SKM-1 (cell line): ENCODE results near the gene PKD2.

ENCODE experiments used
- DNase-seq: peaks from one replicate; lab custom pipeline; 2025; ENCODE audit not compliant: unreplicated experiment; lab: John Stamatoyannopoulos, UW

PKD2 gene

GRCh38 chr4:88007304-88008121 is at the start of gene PKD2:
PKD2 (plus strand) TSS chr4:88007635; CDS start chr4:88007734, 99 bp downstream.
- peak; percentile 84 for DNase-seq

DNA sequence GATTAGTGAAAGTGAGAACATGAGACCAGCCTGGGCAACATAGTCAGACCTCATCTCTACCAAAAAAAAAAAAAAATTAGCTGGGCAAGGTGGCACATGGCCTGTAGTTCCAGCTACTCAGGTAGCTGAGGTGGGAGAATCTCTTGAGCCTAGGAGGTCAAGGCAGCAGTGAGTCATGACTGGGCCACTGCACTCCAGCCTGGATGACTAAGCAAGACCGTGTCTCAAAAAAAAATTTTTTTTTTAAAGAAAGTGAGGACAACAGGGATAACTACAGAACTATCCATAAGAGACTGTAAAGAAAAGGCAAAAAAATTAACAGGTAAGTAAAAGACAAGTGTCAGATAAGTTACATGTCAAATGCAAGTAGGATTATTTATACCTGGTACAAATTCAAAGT is 45.4 kb upstream of the PKD2 start:
- DNase-seq, result no peak

DNA sequence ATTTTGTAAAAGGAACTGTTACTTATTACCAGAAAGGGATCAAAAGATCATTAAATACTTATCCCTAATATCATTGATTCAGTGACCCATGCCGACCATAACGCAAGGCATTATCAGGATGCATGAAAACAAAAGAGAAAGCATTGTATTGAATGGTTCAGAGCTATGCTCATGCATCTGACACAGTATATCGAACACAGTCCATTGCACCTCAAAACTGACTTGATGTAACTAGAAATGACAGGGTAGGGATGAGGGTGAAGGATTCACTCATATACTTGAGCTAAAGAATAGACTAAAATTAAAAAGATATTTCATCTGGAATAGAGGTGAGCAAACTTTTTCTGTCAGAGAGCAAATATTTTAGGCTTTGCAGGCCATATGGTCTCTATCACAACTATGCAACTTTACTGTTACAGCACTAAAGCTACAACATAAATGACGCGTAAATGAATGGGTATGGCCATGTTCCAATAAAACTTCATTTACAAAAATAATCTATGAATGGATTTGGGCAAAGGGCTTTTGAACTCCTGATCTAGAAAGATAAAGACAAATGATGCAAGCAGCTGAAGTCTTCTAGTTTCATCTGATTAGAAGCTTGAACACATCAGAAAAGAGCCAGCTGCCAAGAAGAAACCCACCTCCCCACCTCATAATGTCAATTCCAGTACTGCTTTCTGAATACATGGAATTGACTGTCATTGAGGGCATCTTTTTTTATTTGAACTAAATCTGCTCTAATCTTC is 44.9 kb upstream of the PKD2 start:
- DNase-seq, result no peak

GRCh38 chr4:87965501-87965975 is 41.9 kb upstream of the PKD2 start:
- no peak for DNase-seq

DNA sequence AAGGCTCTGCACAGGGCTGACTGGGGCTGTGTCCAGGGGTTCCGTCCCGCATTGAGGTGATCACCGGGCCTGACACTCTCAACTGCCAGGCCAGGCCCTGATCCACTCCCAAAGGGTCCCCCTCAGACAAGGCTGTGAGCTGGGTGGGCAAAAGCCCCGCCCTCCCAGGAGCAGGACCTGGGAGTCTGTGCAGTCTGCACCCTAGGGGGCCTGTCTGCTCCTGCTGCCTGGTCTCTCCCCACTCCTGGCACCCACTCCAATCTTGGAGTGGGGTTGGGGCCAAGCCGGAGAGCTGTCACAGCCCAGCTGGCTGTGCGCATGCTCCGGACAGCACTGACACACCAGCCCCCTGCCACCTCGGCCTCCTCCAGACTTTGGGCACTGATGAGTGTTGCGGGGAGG is 41.3 kb upstream of the PKD2 start:
- no peak for DNase-seq

- no peak for DNase-seq
Measured at GRCh38 chr4:87967193-87967592, 40.2 kb upstream of the PKD2 start.

- DNase-seq, result no peak
Measured at GRCh38 chr4:87970121-87970520, 37.3 kb upstream of the PKD2 start.

DNA sequence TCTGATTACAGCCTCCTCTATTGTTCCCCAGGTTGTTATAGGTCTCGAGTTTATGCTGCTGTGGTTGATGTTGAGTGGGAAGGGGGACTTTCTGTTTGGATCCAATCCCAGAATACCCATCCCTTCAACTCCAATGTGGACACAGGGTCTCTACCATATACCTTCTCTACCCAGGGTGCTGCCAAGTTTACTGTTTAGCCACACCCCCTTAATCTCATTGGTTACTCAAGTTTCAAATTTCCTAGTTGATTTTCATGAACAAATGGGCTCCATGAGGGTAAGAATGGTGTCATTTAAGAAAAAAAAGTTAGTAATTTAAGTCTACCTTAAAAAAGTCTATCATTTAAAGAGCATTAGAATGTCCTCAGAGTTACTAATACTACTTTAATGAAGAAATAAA is 35.6 kb upstream of the PKD2 start:
- DNase-seq, result no peak

GRCh38 chr4:87973283-87974169 is 33.9 kb upstream of the PKD2 start:
- peak; percentile 64 for DNase-seq

DNA sequence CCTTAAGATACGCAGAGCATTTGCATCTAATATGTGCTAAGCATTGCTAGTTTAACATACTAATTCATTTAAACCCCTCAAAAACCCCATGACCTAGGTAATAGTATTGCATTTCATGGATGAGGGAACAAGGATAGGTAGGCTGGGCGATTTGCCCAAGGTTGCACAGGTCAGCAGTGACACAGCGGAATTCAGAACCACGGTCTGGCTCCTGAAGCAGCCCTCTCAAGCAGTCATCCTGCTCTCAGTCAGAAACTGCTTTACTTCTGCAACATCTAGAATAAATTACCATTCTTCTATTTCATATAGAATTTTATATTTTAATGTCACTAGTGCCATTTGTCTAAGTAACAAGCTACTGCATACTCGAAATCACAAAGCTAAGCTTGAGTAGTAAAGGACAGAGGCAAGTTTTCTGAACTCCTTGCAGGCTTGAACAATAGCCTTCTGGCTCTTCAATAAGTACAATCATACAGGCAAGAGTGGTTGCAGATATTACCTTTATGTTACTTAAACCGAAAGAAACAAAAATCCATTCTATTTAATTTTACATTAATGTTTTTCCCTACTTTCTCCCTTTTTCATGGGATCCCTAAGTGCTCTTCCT is 32.5 kb upstream of the PKD2 start:
- DNase-seq, result no peak

GRCh38 chr4:87975466-87975865 is 32.0 kb upstream of the PKD2 start, which contains the start of gene SPP1:
SPP1 (plus strand) TSS chr4:87975714; CDS start chr4:87976896, 1,182 bp downstream.
- peak; percentile 70 for DNase-seq

GRCh38 chr4:87977521-87978278 is 29.7 kb upstream of the PKD2 start:
- no peak for DNase-seq

DNA sequence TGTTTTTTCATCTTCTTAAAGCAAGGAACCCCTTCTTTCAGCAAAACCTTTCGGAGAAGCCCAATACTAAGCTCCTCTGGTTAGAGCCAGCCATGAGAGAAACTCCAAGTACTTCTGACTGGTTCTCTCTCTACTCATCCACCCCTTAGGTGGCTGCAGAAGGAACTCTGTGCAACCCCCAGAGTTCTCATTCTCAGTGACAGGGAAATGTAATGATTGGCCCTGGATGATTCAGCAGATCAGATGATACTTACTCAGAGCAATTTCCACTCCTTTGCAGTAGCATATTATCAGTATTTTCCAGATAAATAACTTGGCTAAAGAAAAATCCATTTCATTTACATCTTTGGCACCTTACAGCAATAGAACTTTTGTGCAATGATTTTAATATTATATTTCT is 28.8 kb upstream of the PKD2 start:
- no peak for DNase-seq

DNA sequence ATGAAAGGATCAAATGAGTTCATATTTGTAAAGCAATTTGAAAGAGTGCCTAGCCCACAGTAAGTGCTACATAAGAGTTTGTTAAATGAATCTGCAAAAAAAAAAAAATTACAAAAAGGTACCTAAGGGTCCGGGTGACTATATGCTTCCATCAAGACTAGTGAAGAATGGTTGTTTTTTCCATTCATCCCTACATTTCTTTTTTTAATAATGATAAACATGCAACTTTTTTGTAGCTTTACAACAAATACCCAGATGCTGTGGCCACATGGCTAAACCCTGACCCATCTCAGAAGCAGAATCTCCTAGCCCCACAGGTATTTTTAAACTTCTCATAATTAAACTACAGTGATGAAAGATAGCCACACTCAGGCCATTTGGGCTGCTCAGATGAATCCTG is 27.6 kb upstream of the PKD2 start:
- DNase-seq, result no peak

DNA sequence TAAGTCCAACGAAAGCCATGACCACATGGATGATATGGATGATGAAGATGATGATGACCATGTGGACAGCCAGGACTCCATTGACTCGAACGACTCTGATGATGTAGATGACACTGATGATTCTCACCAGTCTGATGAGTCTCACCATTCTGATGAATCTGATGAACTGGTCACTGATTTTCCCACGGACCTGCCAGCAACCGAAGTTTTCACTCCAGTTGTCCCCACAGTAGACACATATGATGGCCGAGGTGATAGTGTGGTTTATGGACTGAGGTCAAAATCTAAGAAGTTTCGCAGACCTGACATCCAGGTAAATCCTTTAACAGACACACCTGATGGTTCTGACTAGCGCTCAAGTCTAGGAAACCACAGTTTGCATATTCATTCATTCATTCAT is 25.9 kb upstream of the PKD2 start:
- DNase-seq, result no peak

DNA sequence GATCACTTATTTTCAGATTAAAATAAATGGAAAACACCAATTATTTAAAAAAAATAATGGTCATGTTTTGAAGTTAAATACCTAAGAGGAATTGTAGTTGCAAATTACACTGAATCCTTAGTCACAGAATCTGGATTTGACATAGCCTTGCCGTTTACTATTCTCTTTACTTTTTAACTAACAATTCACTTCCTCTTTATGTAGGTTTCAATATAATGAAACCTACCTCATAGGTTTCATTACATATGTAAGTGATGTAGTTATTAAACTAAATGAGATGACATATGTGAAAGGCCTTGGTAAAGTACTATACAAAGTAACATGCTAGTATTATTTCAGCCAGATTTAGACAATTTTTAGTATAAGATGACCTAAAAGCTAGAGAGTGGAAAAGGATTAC is 25.4 kb upstream of the PKD2 start:
- DNase-seq, result no peak

DNA sequence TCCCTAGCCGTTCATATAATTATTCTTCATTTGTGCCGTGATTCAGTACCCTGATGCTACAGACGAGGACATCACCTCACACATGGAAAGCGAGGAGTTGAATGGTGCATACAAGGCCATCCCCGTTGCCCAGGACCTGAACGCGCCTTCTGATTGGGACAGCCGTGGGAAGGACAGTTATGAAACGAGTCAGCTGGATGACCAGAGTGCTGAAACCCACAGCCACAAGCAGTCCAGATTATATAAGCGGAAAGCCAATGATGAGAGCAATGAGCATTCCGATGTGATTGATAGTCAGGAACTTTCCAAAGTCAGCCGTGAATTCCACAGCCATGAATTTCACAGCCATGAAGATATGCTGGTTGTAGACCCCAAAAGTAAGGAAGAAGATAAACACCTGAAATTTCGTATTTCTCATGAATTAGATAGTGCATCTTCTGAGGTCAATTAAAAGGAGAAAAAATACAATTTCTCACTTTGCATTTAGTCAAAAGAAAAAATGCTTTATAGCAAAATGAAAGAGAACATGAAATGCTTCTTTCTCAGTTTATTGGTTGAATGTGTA is 24.9 kb upstream of the PKD2 start:
- DNase-seq, result no peak

DNA sequence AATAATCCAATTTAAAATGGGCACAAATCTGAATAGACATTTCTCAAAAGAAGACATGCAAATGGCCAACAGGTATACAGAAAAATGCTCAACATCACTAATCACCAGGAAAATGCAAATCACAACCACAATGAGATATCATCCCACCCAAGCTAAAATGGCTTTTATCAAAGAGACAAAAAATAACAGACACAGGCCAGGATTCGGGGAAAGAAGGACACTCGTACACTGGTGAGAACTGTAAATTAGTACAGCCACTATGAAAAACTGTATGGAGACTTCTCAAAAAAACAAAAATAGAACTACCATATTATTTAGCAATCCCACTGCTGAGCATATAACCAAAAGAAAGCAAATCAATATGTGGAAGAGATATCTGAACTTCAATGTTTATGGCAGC is 23.4 kb upstream of the PKD2 start:
- no peak for DNase-seq

DNA sequence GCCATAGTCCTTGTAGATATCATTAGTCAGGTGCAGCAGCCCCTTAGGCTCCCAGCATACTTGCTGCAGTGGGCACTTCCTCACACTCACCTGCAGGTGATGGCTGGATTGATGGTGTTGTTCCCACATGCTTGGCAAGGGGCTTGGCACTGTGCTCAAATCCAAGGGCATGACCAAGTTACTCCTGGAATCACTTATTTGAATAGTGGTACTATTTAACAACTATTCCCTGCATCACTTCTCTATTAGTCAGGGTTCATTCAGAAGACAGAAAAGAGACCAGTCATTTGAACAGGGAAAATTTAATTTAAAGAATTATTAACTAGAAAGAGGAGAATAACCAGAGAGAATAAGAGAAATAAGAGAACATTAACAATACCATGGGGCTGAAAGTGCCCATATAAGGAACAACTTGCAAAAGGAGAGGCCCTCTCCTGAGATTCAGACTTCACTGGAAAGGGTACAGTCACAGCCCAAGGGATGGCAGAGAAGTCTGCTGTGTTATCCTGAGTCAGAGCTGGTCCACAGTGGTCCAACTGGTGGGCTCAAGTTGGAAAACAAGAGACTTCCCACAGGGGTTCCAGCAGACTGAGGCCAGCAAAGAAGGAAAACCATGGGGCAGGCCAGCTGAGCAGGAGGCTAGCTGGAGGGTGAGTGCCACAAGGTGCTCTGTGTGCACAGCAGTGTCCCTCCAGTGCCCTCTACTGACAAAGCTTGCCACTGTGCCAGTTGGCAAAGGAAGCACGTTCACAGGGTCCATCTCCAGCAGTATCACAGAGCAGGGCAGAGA is 22.1 kb upstream of the PKD2 start:
- no peak for DNase-seq
